Caki2 (cell line): ENCODE data around the gene SREBF1. TPM values are rescaled to one million over a fixed set of nuclear protein-coding genes. Genes with fewer than 3 reads are reported as not detected.

Experiments
- DNase-seq: peaks from one replicate; pipeline ENCODE4 v3.0.0-alpha.2; 2015; ENCODE audit warnings: low read depth
- in situ Hi-C: cut with HindIII; loops from 2 replicates; pipeline ENCODE4 v1.10.0; 2016; ENCODE audit warnings: low sequenced_read_pairs, low pct_unique_long_range_greater_than_20kb, mixed read lengths
- total RNA-seq: library from RNA; depleted of rRNA; stranded (reverse); fragments of >200 nt; shearing (Covaris generic); gene quantifications from 2 replicates; pipeline ENCODE4 v1.2.3, GENCODE V29; 2014; ENCODE audit warnings: low replicate concordance

SREBF1 gene
- total RNA-seq, 1 experiment from 2014 or later, result 33.9 TPM

DNA sequence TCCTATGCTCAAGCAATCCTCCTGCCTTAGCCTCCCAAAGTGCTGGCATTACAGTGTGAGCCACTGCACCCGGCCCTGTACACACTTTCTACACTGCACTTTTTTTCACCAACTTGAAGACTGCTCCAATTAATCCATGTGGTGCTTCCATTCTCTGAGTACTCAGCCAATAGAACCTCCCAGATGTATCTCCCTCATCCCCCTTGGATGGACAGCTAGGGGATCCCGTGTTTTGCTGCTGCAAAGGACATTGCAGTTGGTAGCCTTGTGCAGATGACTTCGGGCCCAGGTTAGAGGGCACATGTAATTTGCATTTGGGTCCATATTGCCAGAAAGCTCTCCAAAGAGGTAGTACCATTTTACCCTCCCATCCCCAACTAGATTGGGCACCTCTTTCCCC, 59.9 kb downstream of the SREBF1 start:
- in situ Hi-C loops, result no loop called here

DNA sequence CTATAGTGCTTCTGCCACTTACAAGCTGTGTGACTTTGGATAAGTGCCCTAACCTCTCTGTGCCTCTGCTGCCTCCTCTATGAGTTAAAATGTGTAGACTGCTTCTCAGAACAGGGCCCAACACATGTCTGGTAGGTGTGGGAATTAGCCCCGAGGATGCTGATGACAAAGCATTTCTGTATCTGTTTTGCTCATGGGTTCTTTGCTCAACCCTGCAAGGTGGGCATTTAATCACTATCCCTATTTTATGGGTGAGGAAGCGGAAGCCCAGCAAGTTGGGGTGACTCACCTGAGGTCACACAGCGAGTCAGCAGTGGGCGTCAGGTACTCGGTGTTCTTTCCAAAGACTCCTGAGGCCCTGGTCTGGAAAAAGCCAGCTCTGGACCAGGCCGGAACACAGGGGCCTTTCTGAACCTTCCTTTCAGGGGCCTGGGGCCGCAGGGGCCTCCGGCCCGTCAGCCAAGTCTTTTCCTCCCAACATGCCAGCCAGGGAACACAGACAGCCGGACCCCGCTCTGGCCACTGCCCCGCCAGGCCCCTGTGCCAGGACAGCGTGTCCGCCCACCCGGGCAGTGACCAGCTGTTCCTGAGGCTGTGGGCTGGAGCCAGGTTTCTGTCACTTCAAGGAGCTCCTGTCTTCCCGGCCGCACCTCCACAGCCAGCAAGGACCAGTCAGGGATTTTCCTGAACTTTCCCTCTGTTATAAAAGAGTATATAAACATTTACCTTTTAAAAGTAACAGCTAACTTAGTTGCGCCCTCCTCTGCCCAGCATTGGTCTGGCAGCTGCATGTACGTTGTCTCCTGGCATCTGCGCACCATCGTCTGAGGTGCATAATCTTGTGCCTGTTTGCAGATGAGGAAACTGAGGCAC, 62.5 kb downstream of the SREBF1 start:
- in situ Hi-C loops, result no loop called here
- peak; percentile 50 for DNase-seq

More for the DNA sequence above, 59.9 kb downstream of the SREBF1 start:
- no peak for DNase-seq

DNA sequence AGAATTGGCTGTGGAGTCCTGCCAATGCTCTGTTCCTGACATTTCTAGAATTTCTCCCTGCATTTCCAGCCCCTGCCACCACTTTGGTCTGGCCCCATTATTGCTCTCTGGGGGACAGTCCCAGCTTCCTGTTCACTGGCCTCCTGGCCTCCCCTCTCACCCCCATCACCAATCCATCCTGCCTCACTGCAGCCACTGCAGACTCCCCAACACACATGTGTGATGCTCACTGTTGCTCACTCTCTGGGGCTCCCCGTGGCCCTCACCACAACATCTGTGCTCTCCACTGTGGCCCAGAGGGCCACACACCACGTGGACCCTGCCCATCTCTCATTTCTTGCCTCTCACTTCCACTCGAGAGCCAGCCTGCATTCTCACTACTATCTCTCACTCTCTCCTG, 64.6 kb downstream of the SREBF1 start:
- DNase-seq, result no peak
- in situ Hi-C loops, result no loop called here

DNA sequence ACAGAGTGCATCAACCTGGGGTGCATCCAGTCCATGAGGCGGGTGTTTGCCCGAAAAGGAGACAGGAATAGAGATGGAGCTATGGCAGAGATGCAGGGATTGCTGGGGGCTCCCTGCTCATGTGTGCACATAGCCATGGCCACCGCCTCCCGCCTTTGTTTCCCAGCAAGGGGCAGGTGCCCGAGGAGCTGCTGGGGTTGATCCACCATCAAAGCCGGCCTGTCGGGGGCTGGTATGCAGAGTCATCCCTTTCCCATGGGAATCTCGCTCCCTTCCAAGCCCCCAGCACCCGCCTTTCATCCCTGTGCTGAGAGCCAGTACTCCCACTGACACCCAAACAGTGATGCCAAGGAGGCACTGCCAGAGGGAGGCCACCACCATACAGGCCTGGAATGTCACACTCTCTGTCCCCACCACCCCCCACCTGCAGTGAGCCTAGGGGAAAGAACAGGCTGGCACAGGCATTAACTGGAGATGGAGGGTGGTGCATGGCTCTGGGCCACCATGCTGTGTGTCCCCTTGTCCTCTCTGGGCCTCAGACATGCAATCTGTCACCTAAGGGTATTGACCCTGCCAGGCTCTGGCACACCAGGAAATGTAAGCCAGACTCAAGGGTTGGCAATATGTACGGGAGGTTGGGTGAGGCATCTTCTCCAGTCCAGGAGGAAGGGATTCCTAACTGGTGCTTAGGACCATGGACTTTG, 65.1 kb downstream of the SREBF1 start:
- in situ Hi-C loops, result no loop called here
- DNase-seq, result no peak

DNA sequence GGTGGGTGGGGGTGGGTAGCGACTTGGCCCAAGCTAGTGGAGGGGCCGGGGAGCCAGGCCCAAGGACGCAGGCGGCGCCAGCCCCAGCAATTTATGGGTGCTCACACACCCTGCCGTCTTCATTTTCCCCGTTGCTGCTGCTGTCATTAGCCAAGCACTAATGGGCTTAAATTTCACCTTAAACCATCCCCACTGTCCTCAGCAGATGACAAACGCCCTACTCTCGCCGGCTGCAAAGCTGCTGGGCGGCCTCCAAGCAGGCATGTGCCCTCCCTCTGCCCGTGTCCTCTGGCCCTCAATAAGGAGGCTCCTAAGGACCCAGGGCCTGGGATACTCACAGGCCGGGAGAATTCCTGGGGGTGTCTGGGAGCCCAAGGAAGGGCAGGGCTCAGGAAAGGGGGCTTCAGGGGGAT, 66.1 kb downstream of the SREBF1 start:
- no peak for DNase-seq
- in situ Hi-C loops, result no loop called here

DNA sequence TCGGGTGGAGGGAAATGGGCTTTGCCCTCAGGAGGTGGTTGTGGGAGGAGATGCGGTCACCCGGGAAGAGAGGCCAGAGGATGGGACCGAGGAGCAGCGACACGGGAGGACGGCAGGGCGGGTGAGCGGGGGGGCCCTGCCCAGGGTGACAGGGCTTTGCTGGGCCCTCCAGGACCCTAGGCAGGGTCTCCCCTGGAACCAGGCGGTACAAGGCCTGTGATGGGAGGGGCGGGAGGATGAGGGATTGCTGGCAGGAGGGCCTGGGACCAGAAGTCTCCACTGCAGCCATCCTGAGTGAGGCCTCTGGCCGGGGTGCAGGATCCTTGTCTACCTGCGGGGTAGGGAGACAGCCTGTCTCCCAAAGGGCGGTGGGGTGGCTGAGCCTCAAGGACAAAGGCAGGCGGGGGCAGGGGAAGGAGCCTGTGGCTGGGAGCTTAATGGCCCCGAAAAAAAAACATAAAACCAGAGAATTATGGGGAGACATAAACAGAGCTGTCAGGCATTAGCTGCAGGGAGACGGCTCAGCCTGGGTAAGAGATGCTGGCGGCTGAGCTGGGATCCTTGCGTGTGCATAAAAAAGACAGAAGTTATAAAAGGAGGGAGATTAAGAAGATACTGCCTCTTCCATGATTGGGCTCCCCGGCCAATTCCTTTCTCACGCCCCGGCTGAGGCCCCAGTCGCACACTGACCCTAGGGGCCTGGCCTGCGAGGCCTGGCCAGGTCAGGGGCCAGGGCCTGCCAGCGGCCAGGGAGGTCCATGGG, 66.7 kb downstream of the SREBF1 start:
- in situ Hi-C loops, result no loop called here
- no peak for DNase-seq

DNA sequence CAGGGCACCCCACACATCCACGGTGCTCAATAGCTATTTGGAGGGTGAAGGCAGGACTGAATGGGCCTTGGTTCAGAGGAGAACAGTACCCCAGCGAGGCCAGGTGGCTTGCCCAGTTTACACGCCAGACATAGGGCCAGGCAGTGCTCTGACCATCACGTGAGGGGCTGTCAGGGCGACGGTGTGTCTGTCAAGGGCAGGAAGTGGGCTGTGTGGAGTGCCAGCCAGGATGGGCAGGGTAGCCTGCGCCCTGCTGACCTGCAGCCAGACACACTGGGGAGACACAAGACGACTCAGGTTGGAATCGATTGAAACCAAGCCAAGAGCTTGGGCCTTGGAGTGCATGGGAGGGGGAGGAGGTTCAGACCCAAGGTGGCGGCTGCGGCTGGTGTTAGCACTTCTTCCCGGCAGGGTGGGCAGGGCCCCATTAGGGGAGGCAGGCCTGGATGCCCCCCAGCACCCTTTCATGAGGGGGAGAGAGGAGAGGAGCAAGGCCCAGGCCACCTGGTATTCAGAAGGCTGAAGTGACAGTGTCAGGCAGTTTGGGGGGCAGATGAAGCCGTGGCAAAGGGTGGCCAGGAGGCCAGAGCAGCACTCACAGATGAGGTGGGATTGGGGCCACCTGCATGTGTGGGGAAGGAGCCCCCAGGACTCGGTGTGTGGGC, 68.2 kb downstream of the SREBF1 start:
- in situ Hi-C loops, result no loop called here
- no peak for DNase-seq

DNA sequence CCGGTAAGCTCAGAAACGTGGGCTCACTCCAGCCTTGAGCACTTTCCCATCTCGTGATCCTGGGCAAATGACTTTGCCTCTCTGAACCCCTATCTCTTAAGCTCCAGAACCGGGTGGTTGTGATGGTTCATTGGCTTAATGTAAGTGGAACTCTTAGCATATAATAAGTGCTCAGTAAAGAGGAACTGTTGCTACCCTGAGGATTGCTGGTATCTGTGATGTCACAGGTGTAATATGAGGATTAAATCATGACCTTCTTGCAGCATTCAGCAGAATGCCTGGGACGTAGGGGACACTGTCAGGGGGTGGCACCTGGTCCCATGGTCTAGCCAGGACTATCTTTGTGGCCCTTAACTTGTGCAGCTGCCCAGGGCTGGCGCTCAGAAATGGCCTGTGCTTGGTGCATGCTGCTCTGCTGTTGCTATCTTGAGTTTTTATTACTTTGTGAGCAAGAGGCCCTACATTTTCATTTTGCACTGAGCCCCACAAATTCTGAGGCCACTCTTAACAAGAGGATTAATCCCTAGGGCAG, 68.8 kb downstream of the SREBF1 start:
- DNase-seq, result no peak
- in situ Hi-C loops, result no loop called here

DNA sequence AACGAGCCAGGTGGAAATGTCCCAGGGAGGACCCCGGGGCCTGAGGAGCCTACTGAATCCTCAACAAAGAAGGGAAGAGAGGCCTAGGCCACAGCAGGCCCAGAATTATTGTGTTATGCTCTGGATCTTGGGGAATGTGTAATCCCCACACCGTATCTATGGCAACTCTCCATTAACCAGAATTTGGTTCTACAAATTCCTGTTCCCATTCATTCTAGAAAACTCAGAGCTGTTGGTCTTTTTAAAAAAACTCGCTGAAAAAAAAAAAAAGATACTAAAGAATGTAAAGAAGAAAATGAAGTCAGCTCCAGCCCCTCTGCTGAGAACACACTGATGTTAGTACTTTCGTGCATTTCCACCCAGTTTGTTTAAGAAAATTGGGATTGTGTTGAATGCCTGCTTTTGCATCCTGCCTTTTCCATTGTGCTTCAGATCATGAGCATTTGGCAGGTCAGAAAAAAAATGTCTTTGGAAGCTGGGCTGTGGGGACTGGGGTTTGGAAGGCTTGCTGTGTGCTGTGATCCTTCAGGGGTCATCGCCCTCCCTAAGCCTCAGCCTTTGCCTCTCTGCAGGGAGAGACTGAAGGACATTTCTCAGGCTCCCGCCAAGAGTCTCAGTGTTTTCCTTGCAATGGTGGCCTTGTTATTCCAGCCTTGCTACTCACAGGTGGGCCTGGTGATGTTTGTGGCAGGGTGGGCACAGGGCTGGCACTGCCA, 69.5 kb downstream of the SREBF1 start:
- in situ Hi-C loops, result no loop called here
- DNase-seq, result no peak

DNA sequence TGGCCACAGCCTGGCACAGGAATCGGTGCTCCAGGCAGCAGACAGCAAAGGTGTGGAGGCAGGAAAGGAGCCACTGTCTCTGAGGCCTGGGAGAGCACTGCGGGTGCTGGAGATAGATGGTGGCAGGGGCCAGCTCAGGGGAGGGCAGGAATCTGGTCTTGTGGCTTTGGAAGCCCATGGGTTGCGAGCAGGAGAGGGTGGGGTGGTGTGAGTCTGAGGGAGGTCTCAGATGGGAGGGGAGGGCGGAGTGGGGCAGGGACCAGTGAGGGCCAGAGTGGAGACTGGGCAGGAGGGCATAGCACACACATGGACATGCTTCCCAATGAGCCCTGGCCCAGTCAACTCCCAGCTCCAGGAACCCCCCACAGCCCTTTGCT, 70.1 kb downstream of the SREBF1 start:
- in situ Hi-C loops, result no loop called here
- no peak for DNase-seq

DNA sequence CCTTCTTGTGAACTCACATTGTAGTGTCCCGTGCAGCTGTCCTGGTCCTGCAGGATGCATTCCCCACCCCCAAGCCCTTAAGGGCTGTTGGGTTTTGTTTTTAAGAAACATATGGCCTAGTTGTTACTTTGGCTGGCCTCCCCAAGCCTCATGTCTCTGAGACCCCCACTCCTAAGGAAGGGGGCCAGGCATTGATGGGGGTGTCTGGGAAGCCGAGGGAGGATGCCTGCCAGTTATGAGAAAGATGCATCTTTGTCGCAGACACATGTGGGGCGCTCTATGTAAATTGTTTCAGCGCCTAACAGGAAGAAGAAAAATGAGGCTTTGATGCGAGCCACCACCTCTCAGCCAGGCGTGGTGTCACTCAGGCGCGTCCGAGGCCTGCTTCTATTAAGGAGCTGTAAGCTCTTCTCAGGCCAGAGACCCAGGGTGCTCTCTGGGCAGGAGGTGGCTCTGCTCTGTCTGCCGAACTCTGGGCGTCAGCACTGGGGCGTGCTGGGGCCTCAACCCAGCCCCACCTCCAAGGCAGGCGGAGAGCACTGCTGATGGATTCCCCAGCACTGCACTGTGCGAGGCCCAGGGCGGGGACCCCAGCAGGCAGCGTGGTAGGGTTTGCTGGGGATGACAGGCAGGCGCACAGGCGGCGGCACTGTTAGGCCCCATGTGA, 70.6 kb downstream of the SREBF1 start:
- in situ Hi-C loops, result no loop called here

DNA sequence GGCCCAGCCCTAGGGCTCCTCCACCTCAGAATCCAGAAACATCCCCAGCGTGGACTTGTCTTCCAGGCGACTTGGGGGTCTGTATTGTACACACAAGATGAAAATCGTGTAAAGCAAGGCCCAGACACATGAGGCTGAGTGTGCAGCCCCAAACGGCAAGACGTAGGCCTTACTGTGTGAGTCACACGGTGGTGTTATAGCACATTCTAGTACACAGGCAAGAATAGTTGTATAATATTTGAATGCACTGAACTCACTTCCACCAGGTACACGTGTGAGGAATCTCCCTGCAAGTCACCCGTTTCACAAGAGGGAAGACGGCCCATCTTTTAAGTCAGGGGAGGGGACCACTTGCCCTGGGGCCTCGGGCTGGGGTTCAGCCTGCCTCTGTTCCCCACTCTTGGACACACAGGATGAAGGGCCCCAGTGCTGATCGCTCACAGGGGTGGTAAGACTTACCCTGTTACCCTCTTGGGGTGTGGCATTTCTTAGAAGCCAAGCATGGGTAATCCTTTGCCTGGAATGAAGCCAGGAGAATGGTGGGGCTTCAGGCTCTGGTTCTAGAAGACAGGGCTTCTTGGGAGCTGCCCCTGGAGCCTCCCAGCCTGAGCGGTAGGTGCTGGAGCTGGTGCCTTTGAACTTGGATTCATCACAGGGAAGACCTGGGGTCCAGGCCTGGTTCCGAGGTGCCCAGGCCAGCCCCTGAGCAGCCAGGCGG, 71.3 kb downstream of the SREBF1 start:
- in situ Hi-C loops, result no loop called here
- DNase-seq, result no peak

More for the DNA sequence above, 70.6 kb downstream of the SREBF1 start:
- DNase-seq, result peak; percentile 18

DNA sequence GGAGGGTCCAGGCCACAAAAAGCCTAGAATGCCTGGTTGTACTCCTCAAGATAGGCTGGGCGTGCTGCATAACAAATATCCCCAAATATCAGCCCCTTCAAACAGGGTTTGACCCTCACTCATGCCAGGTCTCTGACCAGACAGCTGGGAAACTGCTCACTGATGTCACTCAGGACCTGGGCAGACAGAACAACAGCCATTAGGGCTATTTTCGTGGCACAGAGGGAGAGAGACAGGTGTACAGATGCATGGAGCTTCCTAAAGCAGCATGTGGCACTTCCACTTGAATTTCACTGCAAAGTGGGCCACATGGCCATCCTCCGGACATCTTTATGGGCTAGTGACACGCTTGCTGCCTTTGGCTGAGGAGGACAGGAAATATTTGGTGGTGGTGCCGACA, 73.1 kb downstream of the SREBF1 start:
- DNase-seq, result no peak
- in situ Hi-C loops, result no loop called here

DNA sequence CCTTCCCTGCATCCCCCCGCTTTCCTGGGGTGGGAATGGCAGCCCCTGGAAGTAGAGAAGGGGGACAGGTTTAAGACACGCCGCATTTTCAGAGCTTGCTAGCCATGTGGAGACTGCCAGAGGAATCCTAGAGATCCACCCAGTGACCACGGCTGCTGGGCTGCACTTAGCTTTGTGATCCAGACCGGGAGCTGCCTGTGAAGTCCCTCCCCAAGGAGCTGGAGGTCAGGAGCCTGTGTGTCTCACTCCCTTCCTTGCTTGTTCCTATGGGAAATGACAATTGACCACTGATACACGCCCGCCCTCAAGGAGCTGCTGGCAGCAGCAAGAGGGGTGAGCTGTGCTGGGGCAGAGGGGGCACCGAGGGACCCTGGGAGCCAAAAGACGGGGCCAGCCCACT, 73.7 kb downstream of the SREBF1 start:
- in situ Hi-C loops, result no loop called here

DNA sequence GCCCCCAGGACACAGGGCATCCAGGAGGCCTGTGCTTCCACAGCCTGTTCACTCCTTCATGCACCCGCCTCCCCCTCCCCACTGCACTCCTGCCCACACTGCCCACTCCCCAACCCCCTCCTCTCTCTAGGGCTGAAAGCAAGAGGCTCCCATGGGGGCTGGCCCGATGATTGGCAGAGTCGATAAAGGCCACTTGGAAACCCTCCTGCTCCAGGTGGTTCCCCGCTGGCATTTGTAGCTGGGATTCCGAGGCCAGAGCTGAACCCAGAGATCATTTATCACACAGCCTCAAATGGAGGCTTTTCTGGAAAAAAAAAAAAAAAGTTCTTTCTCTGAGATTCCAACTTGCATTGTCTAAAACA, 74.1 kb downstream of the SREBF1 start:
- in situ Hi-C loops, result no loop called here
- DNase-seq, result no peak

More for the DNA sequence above, 73.7 kb downstream of the SREBF1 start:
- no peak for DNase-seq
